Kasumi-1 (cell line): ENCODE data around the gene MTSS2.
"Not testable (repeated sequence)": the region's sequence is repeated elsewhere in the genome, so short reads cannot be mapped to it uniquely, and the experiment has no call there.

ENCODE experiments used
- DNase-seq, 2 experiments: peaks; one replicate each; lab custom pipeline; 2025; lab: John Stamatoyannopoulos, UW

MTSS2 gene

DNA sequence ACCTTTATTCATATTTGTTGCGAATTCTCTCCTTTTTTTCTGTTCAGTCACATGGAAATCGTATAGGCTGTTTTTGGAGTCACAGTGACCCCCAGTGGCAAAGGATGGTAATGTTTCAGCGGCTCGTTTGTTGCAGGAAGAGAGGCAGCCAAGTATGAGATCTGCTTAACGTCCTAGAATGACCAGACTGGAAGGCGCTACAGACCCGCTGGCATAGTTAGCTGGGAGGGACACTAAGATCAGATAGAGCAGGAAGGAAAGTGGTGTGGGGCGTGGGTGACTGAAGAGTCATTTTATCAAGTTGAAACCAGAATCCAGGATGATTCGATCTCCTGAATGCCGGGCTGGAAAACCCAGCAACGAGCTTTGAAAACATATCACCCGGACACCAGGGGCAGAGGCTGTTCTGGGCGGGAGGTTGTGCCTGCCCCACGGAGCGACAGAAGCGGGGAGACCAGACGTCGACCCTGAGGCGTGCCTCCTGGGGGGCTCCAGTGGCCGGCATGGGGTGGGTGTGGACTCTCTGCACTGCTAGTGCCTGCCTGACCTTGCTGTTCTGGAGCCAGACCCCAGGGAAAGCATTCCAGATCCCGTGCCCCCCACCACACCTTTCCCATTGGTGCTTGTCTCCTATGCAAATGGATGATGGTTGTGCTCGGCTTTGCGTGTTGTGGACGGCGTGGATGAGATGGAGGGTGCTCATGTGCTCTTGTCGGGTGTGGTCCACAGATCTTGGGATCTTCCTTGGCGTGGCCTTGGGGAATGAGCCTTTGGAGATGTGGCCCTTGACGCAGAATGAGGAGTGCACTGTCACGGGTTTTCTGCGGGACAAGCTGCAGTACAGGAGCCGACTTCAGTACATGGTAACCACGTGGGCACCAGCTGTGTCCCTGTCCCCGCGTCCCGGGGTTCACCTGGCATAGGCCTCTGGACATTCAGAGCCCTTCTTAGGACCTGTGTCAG lies 31.8 kb downstream of the MTSS2 start:
- DNase-seq, result peak; percentile 93 to 95

DNA sequence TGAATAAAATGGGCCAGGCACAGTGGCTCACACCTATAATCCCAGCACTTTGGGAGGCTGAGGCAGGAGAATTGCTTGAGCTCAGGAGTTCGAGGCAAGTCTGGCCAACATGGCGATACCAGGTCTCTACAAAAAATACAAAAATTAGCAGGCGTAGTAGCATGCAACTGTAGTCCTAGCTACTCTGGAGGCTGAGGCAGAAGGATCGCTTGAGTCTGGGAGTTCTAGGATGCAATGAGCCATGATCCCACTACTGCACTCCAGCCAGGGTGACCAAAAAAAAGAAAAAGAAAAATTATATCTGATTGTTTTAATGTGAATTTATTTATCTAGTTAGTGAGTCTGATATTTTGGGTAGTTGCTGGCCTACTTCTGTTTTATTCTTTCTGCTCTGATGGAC lies 32.4 kb downstream of the MTSS2 start:
- DNase-seq, result no peak

DNA sequence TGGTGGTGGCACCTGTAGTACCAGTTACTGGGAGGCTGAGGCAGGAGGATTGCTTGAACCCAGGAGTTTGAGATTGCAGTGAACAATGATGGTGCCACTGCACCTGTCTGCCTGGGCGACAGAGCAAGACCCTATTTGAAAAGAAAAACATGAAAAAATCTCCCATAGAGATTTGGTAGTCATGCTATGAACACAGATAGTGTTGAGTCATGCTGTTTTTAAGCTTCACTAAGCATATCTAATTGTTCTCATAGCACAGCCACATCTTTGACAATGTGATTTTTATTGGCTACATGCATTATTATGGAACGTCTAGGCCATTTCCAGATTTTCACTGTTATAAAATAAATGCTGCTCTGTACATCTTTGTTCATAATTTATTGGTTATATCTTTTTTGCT lies 33.5 kb downstream of the MTSS2 start:
- no peak for DNase-seq

DNA sequence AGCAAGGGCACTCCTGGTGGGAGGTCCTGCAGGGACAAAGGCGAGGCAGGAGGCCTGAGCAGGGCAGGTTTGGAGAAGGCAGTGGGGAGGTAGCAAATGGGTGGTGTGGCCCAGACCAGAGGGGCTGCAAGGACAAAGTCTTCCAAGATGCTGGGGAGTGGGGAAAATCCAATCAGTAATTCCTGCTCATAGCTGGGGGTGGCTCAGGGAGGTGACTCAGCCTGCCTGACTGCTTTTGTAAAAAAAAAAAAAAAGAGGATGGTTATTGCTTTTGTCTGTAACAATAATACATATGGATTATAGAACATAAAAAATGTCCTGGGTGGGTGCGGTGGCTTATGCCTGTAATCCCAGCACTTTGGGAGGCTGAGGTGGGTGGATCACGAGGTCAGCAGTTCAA lies 34.3 kb downstream of the MTSS2 start:
- DNase-seq, result no peak

DNA sequence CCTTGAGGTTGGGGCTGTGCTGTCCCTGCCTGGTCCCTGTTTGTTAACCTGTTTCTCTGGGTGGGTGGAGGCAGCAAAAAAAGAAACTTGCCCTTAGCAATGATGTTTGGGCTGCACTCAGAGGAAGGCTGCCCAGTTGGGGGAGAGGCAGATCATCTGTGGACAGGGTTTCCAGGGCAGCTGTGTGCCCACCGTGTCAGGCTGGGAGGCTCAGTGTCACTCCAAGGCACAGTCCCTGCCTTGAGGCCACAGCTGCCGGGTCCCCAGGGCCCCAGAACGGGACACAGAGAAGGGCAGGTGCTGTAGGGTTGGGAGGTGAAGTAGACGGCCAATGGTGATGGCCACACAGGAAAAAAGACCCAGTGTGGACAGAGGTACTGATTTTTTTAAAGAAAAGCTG lies 35.6 kb downstream of the MTSS2 start:
- DNase-seq, result no peak

DNA sequence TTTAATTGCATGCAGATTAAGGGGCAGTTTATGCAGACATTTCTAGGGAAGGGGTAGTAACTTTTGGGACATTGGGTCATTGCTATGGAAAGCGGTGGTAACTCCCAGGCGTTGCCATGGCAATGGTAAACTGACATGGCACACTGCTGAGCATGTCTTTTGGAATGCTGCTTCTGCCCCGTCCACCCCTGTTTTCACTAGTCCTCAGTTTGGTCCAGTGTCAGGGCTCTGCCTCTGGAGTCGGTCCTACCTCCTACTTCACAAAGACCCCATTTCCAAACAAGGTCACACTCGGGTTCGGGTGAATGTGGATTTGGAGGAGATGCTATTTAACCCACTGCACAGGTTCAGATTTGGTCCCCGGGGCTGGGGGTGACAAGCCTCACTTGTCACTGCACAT lies 36.6 kb downstream of the MTSS2 start:
- no peak for DNase-seq

DNA sequence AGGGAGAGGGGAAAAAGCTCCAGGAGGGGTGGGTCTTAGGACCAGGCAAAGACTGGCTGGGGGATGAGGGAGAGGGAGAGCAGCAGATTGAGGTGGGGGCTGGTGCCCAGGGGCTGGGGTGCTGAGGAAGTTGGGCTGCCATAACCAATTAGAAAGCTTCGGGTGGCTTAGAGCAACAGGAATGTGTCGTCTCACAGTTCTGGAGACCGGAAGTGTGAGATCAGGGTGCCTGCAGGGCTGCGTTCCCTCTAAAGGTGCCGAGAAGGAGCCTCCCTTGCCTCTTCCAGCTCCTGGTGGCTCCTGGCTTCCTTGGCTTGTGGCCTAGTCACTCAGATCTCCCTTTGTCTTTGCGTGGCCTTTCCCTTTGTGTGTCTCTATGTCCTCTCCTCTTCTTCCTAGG lies 37.2 kb downstream of the MTSS2 start:
- DNase-seq, result no peak

DNA sequence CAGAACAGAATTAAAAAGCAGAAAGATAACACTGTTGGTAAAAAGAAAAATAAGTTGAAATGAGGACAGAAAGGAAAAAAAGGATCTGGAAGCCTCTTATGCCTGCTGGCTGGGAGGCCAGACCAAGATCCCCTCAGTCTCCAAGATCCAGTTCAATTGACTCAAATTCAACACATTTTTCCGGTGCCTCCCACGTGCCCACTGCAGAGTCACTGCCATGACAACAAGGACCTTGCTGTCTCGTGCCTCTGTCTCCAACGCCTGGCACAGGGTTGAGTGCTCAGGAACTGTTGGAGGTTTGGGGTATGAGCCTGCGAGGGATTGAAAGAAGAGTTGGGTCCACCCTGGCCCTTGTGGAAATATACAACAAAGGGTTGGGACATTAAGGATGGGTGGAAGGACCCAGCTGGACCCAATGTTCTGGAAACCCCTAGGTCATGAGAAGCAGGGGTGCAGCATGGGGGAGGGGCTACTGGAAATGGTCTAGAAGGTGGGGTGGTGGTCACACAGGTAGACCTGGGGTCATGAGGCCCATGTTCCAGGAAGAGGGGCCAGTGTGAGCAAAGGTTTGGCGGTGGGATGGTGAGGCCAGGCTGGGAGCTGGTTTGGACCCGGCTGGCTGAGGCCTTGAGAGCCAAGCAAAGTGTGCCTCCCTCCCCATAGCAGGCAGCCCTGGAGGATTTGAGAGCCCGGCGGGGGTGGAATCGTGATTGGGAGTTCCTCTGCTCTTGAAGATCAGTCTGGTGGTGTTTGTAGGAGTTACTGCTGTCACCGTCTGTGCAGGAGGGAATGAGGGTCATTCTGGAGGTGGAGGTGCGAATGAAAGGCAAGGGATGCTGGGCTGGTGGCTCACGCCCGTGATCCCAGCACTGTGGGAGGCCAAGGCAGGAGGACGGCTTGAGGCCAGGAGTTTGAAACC lies 38.2 kb downstream of the MTSS2 start:
- no peak for DNase-seq

DNA sequence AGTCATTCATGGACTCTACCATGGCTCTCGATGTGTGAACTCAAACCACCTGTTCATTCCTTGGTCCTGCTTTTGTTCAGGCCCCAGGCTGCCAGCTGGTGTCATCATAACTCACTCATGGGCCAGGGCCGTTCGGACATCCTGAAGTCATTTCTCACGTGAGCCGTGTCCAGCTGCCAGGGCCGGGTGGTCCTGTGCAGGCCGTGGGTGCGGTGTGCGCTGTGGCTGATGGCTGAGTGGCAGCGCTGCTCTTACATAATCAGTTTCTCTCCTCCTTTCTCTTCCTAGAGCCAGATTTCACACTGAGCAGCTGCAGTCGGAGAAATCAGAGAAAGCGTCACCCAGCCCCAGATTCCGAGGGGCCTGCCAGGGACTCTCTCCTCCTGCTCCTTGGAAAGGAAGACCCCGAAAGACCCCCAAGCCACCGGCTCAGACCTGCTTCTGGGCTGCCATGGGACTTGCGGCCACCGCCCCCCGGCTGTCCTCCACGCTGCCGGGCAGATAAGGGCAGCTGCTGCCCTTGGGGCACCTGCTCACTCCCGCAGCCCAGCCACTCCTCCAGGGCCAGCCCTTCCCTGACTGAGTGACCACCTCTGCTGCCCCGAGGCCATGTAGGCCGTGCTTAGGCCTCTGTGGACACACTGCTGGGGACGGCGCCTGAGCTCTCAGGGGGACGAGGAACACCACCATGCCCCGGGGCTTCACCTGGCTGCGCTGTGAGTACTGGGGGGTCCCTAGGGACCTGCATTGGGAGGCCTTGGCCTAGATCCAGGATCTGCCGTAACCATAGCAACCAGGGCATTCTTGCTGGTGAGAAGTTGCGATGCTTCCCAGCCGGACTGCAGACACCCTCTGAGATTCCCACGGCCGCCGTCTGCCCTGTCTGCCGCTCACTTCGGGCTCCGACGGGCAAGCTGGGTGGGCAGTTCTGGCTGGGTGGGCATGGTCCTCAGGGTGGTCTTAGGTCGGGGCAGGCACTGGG lies 39.3 kb downstream of the MTSS2 start, which contains the start of gene IL34:
Gene IL34, plus strand, starts transcription at position 300 of the 982 bp plus-strand sequence. Its CDS starts 389 bp downstream, at position 689.
- no peak for DNase-seq

DNA sequence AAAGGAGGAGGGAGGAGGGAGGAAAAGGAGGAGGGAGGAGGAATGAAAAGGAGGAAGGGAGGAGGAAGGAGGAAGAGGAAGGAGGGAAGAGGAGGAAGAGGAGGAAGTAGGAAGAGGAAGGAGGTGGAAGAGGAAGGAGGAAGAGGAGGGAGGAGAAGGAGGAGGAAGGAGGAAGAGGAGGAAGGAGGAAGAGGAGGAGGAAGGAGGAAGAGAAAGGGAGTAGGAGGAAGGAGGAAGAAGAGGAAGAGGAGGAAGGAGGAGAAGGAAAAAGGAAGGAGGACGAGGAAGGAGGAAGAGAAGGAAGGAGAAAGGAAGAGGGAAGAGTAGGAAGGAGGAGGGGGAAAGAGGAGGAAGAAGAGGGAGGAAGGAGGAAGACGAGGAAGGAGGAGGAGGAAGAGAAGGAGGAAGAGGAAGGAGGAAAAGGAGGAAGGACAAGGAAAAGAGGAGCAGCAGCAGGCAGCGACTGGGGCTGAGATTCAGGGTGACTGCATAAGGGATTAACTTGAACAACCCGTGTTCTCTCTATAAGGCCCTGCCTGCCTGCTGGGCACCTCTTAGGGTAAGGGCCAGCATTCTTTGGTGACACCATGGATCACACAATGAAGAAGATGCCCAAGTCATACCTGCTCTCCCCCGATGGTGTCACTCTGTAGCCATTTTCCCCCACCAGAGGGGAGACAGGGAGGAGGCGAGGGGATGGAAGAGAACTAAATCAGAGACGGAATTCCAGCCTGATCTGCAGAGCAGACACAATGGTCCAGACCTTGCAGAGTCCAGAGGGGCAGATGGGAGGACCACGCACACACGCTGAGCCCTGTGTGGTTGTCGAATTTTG lies 40.9 kb downstream of the MTSS2 start:
- no peak for DNase-seq

DNA sequence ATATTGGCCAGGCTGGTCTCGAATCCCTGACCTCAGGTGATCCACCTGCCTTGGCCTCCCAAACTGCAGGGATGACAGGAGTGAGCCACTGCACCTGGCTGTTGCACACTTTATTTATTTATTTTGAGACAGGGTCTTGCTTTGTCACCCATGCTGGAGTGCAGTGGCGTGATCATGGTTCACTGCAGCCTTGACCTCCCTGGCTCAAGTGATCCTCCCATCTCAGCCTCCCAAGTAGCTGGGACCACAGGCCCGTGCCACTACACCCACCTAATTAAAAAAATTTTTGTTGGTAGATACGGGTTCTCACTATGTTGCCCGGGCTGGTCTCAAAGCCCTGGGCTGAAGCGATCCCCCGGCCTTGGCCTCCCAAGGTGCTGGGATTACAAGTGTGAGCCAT lies 42.6 kb downstream of the MTSS2 start:
- DNase-seq, result not testable (repeated sequence)

DNA sequence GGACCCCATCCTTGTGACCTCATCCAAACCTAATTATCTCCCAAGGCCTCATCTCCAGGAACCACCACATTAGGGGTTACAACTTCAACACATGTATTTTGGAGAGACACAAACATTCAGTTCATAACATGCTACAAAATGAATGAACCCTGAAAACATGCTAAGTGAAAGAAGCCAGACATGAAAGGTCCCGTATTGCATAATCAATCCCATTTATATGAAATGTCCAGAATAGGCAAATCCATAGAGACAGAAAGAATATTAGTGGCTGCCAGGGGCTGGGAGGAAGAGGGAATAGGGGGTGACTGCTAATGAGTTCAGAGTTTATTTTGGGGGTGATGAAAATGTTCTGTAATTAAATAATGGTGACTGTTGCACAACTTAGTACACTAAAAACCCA lies 43.2 kb downstream of the MTSS2 start:
- DNase-seq, result no peak

DNA sequence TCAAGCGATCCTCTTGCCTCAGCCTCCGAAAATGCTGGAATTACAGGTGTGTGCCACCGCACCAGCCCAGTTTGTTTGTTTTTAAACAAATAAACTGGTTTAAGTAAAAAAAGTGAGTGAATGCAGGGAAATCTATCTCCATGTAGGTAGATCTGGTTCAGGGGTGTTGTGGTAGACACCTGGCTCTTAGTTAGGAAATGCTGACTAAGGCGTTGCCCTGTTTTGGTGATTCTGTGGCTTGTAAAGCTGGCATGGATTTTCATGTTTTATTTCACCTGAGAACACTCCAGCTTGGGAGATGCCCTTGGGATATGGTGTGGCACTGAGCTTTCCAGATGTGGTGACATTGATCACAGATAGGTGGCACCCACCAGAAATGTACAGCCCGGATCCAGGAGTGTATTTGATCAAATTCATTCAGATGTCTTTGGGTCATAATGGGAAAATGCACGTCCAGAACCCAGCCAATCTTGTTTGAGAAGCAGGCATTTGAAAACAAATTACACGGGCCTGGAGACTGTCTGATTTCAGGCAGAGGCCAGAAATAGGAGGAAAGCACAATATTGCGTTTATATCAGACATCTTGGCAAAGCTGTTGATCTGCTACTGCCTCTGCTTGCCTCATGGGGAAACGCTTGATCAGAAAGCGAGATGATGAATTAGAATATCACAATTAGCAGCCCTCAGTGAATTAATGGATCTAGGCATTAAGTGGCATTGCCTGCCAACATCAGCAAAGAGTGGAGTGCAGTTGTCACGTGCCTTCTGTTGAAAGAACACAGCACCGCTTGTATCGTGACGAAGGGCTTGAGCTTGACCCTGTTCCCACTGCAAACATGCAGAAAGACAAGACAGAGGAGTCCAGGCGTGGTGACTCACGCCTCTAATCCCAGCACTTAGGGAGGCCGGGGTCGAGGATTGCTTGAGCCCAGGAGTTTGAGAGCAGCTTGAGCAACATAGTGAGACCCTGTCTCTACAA lies 46.8 kb downstream of the MTSS2 start:
- no peak for DNase-seq
